HepG2 (cell line): Measurements from ENCODE around the gene IGF2. TPM values are rescaled to one million over a fixed set of nuclear protein-coding genes. Genes with fewer than 3 reads are reported as not detected.
A peak's percentile ranks its signal among the peaks of the same experiment; 100 is the strongest.

Source experiments
- ATF2 ChIP-seq: sonication (generic); formaldehyde crosslinking; IDR thresholded peaks from 2 replicates; pipeline ENCODE4 v1.4.0; 2020; ENCODE audit warnings: missing genetic modification reagents
- GABPA ChIP-seq, 2 experiments: IDR thresholded peaks; 2 replicates each; pipeline ENCODE4 v1.6.1; 2011 to 2016; ENCODE audit warnings: low read depth in 2 of 2, low read length in 1 of 2, missing biosample characterization in 1 of 2, missing genetic modification characterization in 1 of 2
- GFI1 ChIP-seq: sonication (generic); formaldehyde crosslinking; IDR thresholded peaks from 2 replicates; pipeline ENCODE4 v1.5.0; 2020; ENCODE audit warnings: missing genetic modification reagents, mild to moderate bottlenecking, borderline replicate concordance
- HMGXB4 ChIP-seq, 2 experiments: sonication (generic) in 1 of 2; formaldehyde crosslinking in 1 of 2; IDR thresholded peaks; 2 replicates each; pipeline versions ENCODE4 v1.4.0 to v1.6.1; 2018 to 2020; ENCODE audit warnings: missing genetic modification reagents in 2 of 2, borderline replicate concordance in 1 of 2, low read depth in 1 of 2, mild to moderate bottlenecking in 1 of 2, missing biosample characterization in 1 of 2
- KLF15 ChIP-seq: sonication (generic); formaldehyde crosslinking; IDR thresholded peaks from 2 replicates; pipeline ENCODE4 v1.8.1; 2023; ENCODE audit warnings: borderline replicate concordance, mild to moderate bottlenecking, inconsistent platforms, missing genetic modification reagents, mixed read lengths
- MED1 ChIP-seq: sonication (generic); formaldehyde crosslinking; IDR thresholded peaks from 2 replicates; pipeline ENCODE4 v1.4.0; 2020; ENCODE audit warnings: missing genetic modification reagents
- MXD4 ChIP-seq: IDR thresholded peaks from 2 replicates; pipeline ENCODE4 v1.6.1; 2016; ENCODE audit warnings: mild to moderate bottlenecking, missing biosample characterization, missing genetic modification reagents
- NKX3-1 ChIP-seq: sonication (generic); formaldehyde crosslinking; IDR thresholded peaks from 2 replicates; pipeline ENCODE4 v1.5.0; 2020; ENCODE audit warnings: missing genetic modification reagents
- PRDM15 ChIP-seq: sonication (generic); formaldehyde crosslinking; IDR thresholded peaks from 2 replicates; pipeline ENCODE4 v1.4.0; 2020; ENCODE audit warnings: missing genetic modification reagents
- RBM22 ChIP-seq: fragments of 200-400 bp; formaldehyde crosslinking; optimal IDR thresholded peaks from 2 replicates; pipeline ENCODE3; 2017; ENCODE audit warnings: mild to moderate bottlenecking, low read length, moderate library complexity
- TBP ChIP-seq: sonication (generic); formaldehyde crosslinking; IDR thresholded peaks from 2 replicates; pipeline ENCODE4 v1.5.0; 2020; ENCODE audit warnings: missing genetic modification reagents
- ZNF263 ChIP-seq: sonication (generic); formaldehyde crosslinking; IDR thresholded peaks from 2 replicates; pipeline ENCODE4 v1.4.0; 2020; ENCODE audit warnings: missing genetic modification reagents
- ZNF350 ChIP-seq: sonication (generic); formaldehyde crosslinking; IDR thresholded peaks from 2 replicates; pipeline ENCODE4 v1.4.0; 2020; ENCODE audit warnings: mild to moderate bottlenecking, low read depth, missing genetic modification reagents, borderline replicate concordance
- ZNF367 ChIP-seq: sonication (generic); formaldehyde crosslinking; IDR thresholded peaks from 2 replicates; pipeline ENCODE4 v1.4.0; 2020; ENCODE audit warnings: missing genetic modification reagents, borderline replicate concordance
- ZNF451 ChIP-seq: sonication (generic); formaldehyde crosslinking; IDR thresholded peaks from 2 replicates; pipeline ENCODE4 v1.5.0; 2020; ENCODE audit warnings: mild to moderate bottlenecking, missing genetic modification reagents
- ZNF570 ChIP-seq: sonication (generic); formaldehyde crosslinking; IDR thresholded peaks from 2 replicates; pipeline ENCODE4 v1.4.0; 2020; ENCODE audit warnings: mild to moderate bottlenecking, missing genetic modification reagents, borderline replicate concordance
- ZNF615 ChIP-seq: sonication (generic); formaldehyde crosslinking; IDR thresholded peaks from 2 replicates; pipeline ENCODE4 v1.5.0; 2020; ENCODE audit warnings: mild to moderate bottlenecking, missing genetic modification reagents, borderline replicate concordance
- ZNF724P ChIP-seq: sonication (generic); formaldehyde crosslinking; IDR thresholded peaks from 2 replicates; pipeline ENCODE4 v1.8.0; 2022; ENCODE audit warnings: missing genetic modification reagents, borderline replicate concordance
- ZNF766 ChIP-seq: sonication (generic); formaldehyde crosslinking; IDR thresholded peaks from 2 replicates; pipeline ENCODE4 v1.5.0; 2020; ENCODE audit warnings: missing genetic modification reagents, borderline replicate concordance
- ZNF800 ChIP-seq: sonication (generic); formaldehyde crosslinking; IDR thresholded peaks from 2 replicates; pipeline ENCODE4 v1.4.0; 2020; ENCODE audit warnings: missing genetic modification reagents
- ZSCAN25 ChIP-seq: sonication (generic); formaldehyde crosslinking; IDR thresholded peaks from 2 replicates; pipeline ENCODE4 v1.8.0; 2022; ENCODE audit warnings: mild to moderate bottlenecking, missing genetic modification reagents
- polyA plus RNA-seq, 8 experiments: library from polyadenylated mRNA; depleted of rRNA in 3 of 8; stranded (reverse) in 7 of 8; unstranded in 1 of 8; fragments of >200 nt; fragmentation: Illumina TruSeq in 4 of 8; extraction: Trizol in 4 of 8; gene quantifications; 2 replicates each; pipeline versions ENCODE4 v1.2.1 to v1.2.3, GENCODE V29; 2011 to 2016; ENCODE audit warnings: low read depth in 4 of 8, missing spikeins in 1 of 8, mixed read lengths in 1 of 8; ENCODE audit not compliant: insufficient read depth in 1 of 8
- total RNA-seq, 5 experiments: library from RNA; depleted of rRNA; stranded (reverse); fragments of >200 nt; fragmentation: Illumina TruSeq; extraction: Trizol; gene quantifications; 2 replicates each; pipeline ENCODE4 v1.2.3, GENCODE V29; 2016; ENCODE audit warnings: low read depth in 1 of 5

IGF2 gene
- total and polyA plus RNA-seq, 2 of the 13 experiments (the other 11 are each of a cell fraction or from before 2014, with no cell fraction given) = 79.1 to 254 TPM

GRCh38 chr11:2129308-2129698 lies 9.9 kb downstream of the IGF2 start (continued):
- peak; percentile 5; the same call in 1 of the 2 replicates for TF ChIP-seq ATF2 (CRISPR knock-in tag)
- peak; percentile 6 for TF ChIP-seq RBM22
- TF ChIP-seq GFI1 (CRISPR knock-in tag) = no peak
- TF ChIP-seq ZNF724P = peak; percentile 55; the same call in 1 of the 2 replicates
- no peak for TF ChIP-seq ZNF615 (CRISPR knock-in tag)
- no peak for TF ChIP-seq ZNF451
- 0 out of 2 replicates have a peak, but pooled peaks have one; percentile 12 for TF ChIP-seq ZNF350 (CRISPR knock-in tag)
- TF ChIP-seq NKX3-1 (CRISPR knock-in tag) = 0 out of 2 replicates have a peak, but pooled peaks have one; percentile 30
- 0 out of 2 replicates have a peak, but pooled peaks have one; percentile 24 for TF ChIP-seq ZNF766 (CRISPR knock-in tag)
- TF ChIP-seq ZNF570 = no peak
- TF ChIP-seq KLF15 = no peak
- 0 out of 2 replicates have a peak, but pooled peaks have one; percentile 61 for TF ChIP-seq ZNF800 (CRISPR knock-in tag)
- TF ChIP-seq GABPA (IDR thresholded peaks at IDR 0.05; ENCODE audit: low read depth, low read length) = no peak
- no peak for TF ChIP-seq GABPA (CRISPR knock-in tag; IDR thresholded peaks at IDR 0.05; ENCODE audit: low read depth)
- TF ChIP-seq MED1 = 0 out of 2 replicates have a peak, but pooled peaks have one; percentile 19
- 0 out of 2 replicates have a peak, but pooled peaks have one; percentile 7 for TF ChIP-seq MXD4
- TF ChIP-seq ZNF263 (CRISPR knock-in tag) = peak; percentile 46; the same call in 1 of the 2 replicates
- no peak for TF ChIP-seq ZNF367 (CRISPR knock-in tag)
- peak in 1 of 2 experiments; percentile 29; a peak in 1 of 4 replicates for TF ChIP-seq HMGXB4 (CRISPR knock-in tag; IDR thresholded peaks at IDR 0.05; ENCODE audit: borderline replicate concordance in 1 of 2, low read depth in 1 of 2)
- TF ChIP-seq PRDM15 = no peak
- TF ChIP-seq ZSCAN25 (CRISPR knock-in tag) = 0 out of 2 replicates have a peak, but pooled peaks have one; percentile 4
- TF ChIP-seq TBP (CRISPR knock-in tag) = peak; percentile 43; the same call in 1 of the 2 replicates
